Duodenal mucosa (tissue), 2 donors: ENCODE measurements around the gene LRRC7.

Experiments
- H3K27ac ChIP-seq: one replicate; pipeline ENCODE4 v1.7.0; 2013; ENCODE audit warnings: low read depth, low read length
- H3K27me3 ChIP-seq, 2 donors: one replicate each; pipeline ENCODE4 v1.7.0; 2013; ENCODE audit warnings: low read length in 2 of 2, control low read depth in 1 of 2; ENCODE audit not compliant: insufficient read depth in 2 of 2, control insufficient read depth in 1 of 2
- H3K36me3 ChIP-seq, 2 donors: one replicate each; pipeline ENCODE4 v1.7.0; 2013; ENCODE audit warnings: low read length in 2 of 2, control low read depth in 1 of 2; ENCODE audit not compliant: insufficient read depth in 2 of 2, control insufficient read depth in 1 of 2
- H3K4me1 ChIP-seq, 2 donors: one replicate each; pipeline ENCODE4 v1.7.0; 2013; ENCODE audit warnings: low read length in 2 of 2, control low read depth in 1 of 2; ENCODE audit not compliant: insufficient read depth in 2 of 2, control insufficient read depth in 1 of 2
- H3K4me3 ChIP-seq, 2 donors: one replicate each; pipeline ENCODE4 v1.7.0; 2013; ENCODE audit warnings: low read length in 2 of 2, low read depth in 1 of 2
- H3K9ac ChIP-seq, 2 donors: one replicate each; pipeline ENCODE4 v1.7.0; 2013; ENCODE audit warnings: low read length in 2 of 2, low read depth in 1 of 2
- H3K9me3 ChIP-seq, 2 donors: one replicate each; pipeline ENCODE4 v1.7.0; 2013; ENCODE audit warnings: low read length in 2 of 2, control low read depth in 1 of 2; ENCODE audit not compliant: control insufficient read depth in 1 of 2

Gene LRRC7

DNA sequence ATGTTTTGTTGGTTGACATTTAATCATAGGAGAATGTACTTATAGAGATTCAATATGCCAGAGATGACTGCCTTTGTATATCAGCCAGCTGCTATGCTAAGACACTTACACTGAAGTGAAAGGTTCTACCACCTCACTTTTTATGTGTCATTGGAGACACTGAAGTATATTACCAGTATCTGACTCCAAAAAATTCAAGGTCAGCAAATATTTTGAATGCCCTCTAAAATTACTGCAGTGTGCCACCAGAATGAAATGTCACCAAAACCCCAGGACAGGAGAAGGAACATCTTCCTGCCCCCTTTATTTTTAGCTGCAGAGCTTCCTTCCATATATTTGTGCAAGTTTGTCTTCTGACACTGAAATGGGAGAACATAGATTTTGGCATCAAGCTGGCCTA lies 496.1 kb downstream of the LRRC7 start:
- H3K4me1 ChIP-seq: no peaks in the 10 kb centered on the region

DNA sequence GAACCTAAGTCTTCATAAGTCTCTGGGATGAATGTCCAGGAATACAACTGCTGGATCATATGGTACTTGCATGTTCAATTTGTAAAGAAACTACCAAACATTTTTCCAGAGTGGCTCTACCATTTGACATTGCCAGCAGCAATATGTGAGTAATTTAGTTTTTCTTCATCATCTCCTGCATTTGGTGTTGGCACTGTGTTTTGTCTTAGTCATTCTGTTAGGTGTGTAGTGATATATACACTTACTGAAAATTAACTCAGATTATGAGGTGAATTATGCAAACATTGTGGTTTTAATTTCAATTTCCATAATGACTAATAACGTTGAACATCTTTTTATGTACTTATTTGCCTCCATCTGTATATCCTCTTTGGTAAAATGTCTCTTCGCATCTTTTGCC lies 499.0 kb downstream of the LRRC7 start:
- H3K27ac ChIP-seq: no peak overlapping the region
- H3K9me3 ChIP-seq: no peaks in the 10 kb centered on the region
- no peaks in the 10 kb centered on the region for H3K36me3 ChIP-seq
- no peak overlapping the region for H3K9ac ChIP-seq
- no peaks in the 10 kb centered on the region for H3K27me3 ChIP-seq
- H3K4me1 ChIP-seq: no peaks in the 10 kb centered on the region
- no peak overlapping the region for H3K4me3 ChIP-seq

More for the DNA sequence above, 496.1 kb downstream of the LRRC7 start:
- Histone ChIP-seq H3K36me3 (no peaks in the 10 kb centered on the region), H3K27me3 (no peaks in the 10 kb centered on the region), H3K27ac (no peak overlapping the region), H3K9me3 (no peaks in the 10 kb centered on the region), H3K9ac (no peak overlapping the region), H3K4me3 (no peak overlapping the region)

GRCh38 chr1:70071601-70072000 lies 503.9 kb downstream of the LRRC7 start:
- Histone ChIP-seq H3K4me1 (no peaks in the 10 kb centered on the region), H3K9ac (no peak overlapping the region), H3K36me3 (no peaks in the 10 kb centered on the region), H3K9me3 (no peaks in the 10 kb centered on the region), H3K27ac (no peak overlapping the region), H3K27me3 (no peaks in the 10 kb centered on the region), H3K4me3 (no peak overlapping the region)

GRCh38 chr1:70072231-70072751 lies 504.6 kb downstream of the LRRC7 start:
- H3K27ac ChIP-seq: no peak overlapping the region
- H3K9ac ChIP-seq: no peak overlapping the region
- no peaks in the 10 kb centered on the region for H3K9me3 ChIP-seq
- H3K36me3 ChIP-seq: no peaks in the 10 kb centered on the region
- H3K4me3 ChIP-seq: no peak overlapping the region
- no peaks in the 10 kb centered on the region for H3K4me1 ChIP-seq
- no peaks in the 10 kb centered on the region for H3K27me3 ChIP-seq

DNA sequence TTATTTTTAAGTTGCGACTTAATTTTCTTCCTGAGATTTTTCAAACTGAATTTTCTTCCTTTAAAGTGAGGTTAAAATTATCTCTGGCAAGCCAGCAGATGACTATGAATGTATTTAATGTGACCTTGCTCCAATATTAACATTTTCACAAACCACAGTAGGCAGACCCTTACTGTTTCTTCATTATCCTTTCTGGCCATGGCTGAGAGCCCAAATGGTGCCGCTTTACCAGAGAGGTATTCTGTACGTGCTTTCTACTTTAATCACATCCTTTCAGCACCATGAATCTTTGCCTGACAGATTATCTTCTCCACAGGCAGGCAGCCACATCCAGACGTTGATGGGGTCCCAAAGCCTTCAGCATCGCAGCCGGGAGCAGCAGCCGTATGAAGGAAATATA lies 508.0 kb downstream of the LRRC7 start:
- Histone ChIP-seq H3K4me1 (no peaks in the 10 kb centered on the region), H3K27me3 (no peaks in the 10 kb centered on the region), H3K36me3 (no peaks in the 10 kb centered on the region), H3K9ac (no peak overlapping the region), H3K9me3 (no peaks in the 10 kb centered on the region), H3K4me3 (no peak overlapping the region), H3K27ac (no peak overlapping the region)

DNA sequence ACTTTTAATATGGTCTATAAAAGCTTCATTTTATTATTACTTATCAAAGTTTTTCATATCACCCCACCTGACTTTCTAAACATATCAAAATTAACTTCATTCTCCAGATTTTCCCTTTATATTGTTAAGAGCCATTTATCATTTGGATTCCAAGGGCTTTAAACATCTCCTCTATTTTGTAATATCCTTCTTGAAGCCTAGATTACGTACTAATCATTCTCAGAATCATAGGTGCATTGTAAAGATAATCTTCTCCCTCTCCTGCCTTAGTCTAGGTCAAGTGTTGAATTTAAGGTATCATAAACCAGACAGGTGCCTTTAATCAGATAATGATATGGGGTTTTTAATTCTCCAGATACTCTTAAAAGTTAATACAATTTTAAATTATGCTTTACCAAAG lies 509.3 kb downstream of the LRRC7 start:
- Histone ChIP-seq H3K27me3 (no peaks in the 10 kb centered on the region), H3K36me3 (no peaks in the 10 kb centered on the region), H3K9ac (no peak overlapping the region), H3K9me3 (no peaks in the 10 kb centered on the region), H3K4me1 (no peaks in the 10 kb centered on the region), H3K4me3 (no peak overlapping the region), H3K27ac (no peak overlapping the region)

DNA sequence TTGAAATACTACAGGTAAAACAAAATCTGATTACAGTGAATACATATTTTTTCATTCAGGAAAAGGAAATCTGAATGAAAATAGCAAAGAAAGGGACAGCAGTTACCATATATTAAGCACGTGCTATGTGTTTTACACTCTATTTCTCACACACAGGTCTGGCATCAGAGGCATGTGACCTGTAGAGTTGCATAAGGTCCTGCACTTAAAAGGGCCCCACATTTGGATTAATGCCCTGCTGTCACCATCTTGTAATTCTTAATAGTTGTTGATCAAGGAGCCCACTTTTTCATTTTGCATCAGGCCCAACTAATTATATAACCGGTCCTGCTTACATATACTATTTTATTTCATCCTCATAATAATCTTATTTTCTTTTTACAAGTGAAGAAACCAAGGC lies 511.8 kb downstream of the LRRC7 start:
- Histone ChIP-seq H3K27ac (no peak overlapping the region), H3K9me3 (no peaks in the 10 kb centered on the region), H3K27me3 (no peaks in the 10 kb centered on the region), H3K9ac (no peak overlapping the region), H3K4me1 (no peaks in the 10 kb centered on the region), H3K4me3 (no peak overlapping the region), H3K36me3 (no peaks in the 10 kb centered on the region)

GRCh38 chr1:70083519-70083918 lies 515.8 kb downstream of the LRRC7 start:
- Histone ChIP-seq H3K4me1 (no peaks in the 10 kb centered on the region), H3K9me3 (no peaks in the 10 kb centered on the region), H3K4me3 (no peak overlapping the region), H3K27me3 (no peaks in the 10 kb centered on the region), H3K36me3 (no peaks in the 10 kb centered on the region), H3K27ac (no peak overlapping the region), H3K9ac (no peak overlapping the region)

- H3K27ac ChIP-seq: no peak overlapping the region
- no peaks in the 10 kb centered on the region for H3K27me3 ChIP-seq
- no peaks in the 10 kb centered on the region for H3K9me3 ChIP-seq
- H3K36me3 ChIP-seq: no peaks in the 10 kb centered on the region
- no peak overlapping the region for H3K4me3 ChIP-seq
- no peaks in the 10 kb centered on the region for H3K4me1 ChIP-seq
- no peak overlapping the region for H3K9ac ChIP-seq
These were observed 516.7 kb downstream of the LRRC7 start for GRCh38 chr1:70084314-70084915.

GRCh38 chr1:70085521-70085920 lies 517.8 kb downstream of the LRRC7 start:
- Histone ChIP-seq H3K9ac (no peak overlapping the region), H3K27me3 (no peaks in the 10 kb centered on the region), H3K36me3 (no peaks in the 10 kb centered on the region), H3K27ac (no peak overlapping the region), H3K9me3 (no peaks in the 10 kb centered on the region), H3K4me3 (no peak overlapping the region), H3K4me1 (no peaks in the 10 kb centered on the region)

GRCh38 chr1:70086897-70087296 lies 519.2 kb downstream of the LRRC7 start:
- H3K27me3 ChIP-seq: no peaks in the 10 kb centered on the region
- H3K9ac ChIP-seq: no peak overlapping the region
- no peak overlapping the region for H3K27ac ChIP-seq
- H3K9me3 ChIP-seq: no peaks in the 10 kb centered on the region
- no peaks in the 10 kb centered on the region for H3K36me3 ChIP-seq
- H3K4me3 ChIP-seq: no peak overlapping the region
- H3K4me1 ChIP-seq: no peaks in the 10 kb centered on the region
